HT-29 (cell line): Measurements from ENCODE around the gene GAS2. TPM values are rescaled to one million over a fixed set of nuclear protein-coding genes. Genes with fewer than 3 reads are reported as not detected.
A peak's percentile ranks its signal among the peaks of the same experiment; 100 is the strongest.

Experiments used
- small RNA-seq: library from RNA; depleted of rRNA; stranded (forward); fragments of <200 nt; gene quantifications from one replicate; pipeline ENCODE3, GENCODE V24; 2014
- total RNA-seq: library from RNA; depleted of rRNA; stranded (reverse); fragments of >200 nt; shearing (Covaris generic); gene quantifications from 2 replicates; pipeline ENCODE4 v1.2.3, GENCODE V29; 2014; rRNA removed

GAS2 gene
- total RNA-seq, 1 experiment from 2014 or later = 3.3 TPM

Small RNA genes within 50 kb of the gene (small RNA-seq; reads per million reads assigned to genes)
- 4.8 reads per million, percentile 82 among the genes with 10 or more reads in this experiment for gene RNA5SP338

Other genes with a start within 250 kb of the GAS2 start
- gene FANCF, start 40.8 kb upstream of the GAS2 start, total RNA-seq = 21.6 and 22.9 TPM in 2 replicates
- gene SVIP, start 163.2 kb downstream of the GAS2 start, total RNA-seq = 7.3 and 9.1 TPM in 2 replicates
- gene CCDC179, start 193.9 kb downstream of the GAS2 start, total RNA-seq = not detected in 2 replicates